OCI-LY1 (cell line): ENCODE measurements around the gene ACRBP.

ENCODE experiments used
- H2AFZ ChIP-seq: fragments of 200-600 bp; sonication (generic), shearing (Covaris generic); 2 replicates; pipeline ENCODE4 v1.6.0; 2014; ENCODE audit warnings: antibody characterized with exemption, mild to moderate bottlenecking, low read length
- H3F3A ChIP-seq: fragments of 200-600 bp; sonication (generic), shearing (Covaris generic); 2 replicates; pipeline ENCODE4 v1.6.0; 2014; ENCODE audit warnings: mild to moderate bottlenecking, antibody characterized with exemption, low read length, moderate library complexity; ENCODE audit not compliant: insufficient read depth
- H3K27ac ChIP-seq: fragments of 200-600 bp; sonication (generic); 2 replicates; pipeline ENCODE4 v1.5.1; 2014; ENCODE audit warnings: low read length, mixed run types, mild to moderate bottlenecking, low read depth; ENCODE audit not compliant: poor library complexity, severe bottlenecking
- H3K27me3 ChIP-seq: fragments of 200-600 bp; sonication (generic); 2 replicates; pipeline ENCODE4 v1.6.0; 2014; ENCODE audit warnings: antibody characterized with exemption, mild to moderate bottlenecking, low read length, moderate library complexity; ENCODE audit not compliant: insufficient read depth
- H3K36me3 ChIP-seq: fragments of 200-600 bp; sonication (generic); 2 replicates; pipeline ENCODE4 v1.6.1; 2014; ENCODE audit warnings: mild to moderate bottlenecking, antibody characterized with exemption, low read length, moderate library complexity, mixed read lengths; ENCODE audit not compliant: insufficient read depth
- H3K4me1 ChIP-seq: fragments of 200-600 bp; sonication (generic); 2 replicates; pipeline ENCODE4 v1.5.1; 2014; ENCODE audit warnings: mild to moderate bottlenecking, low read length, moderate library complexity; ENCODE audit not compliant: insufficient read depth, severe bottlenecking
- H3K4me2 ChIP-seq: fragments of 200-600 bp; sonication (generic), shearing (Covaris generic); 2 replicates; pipeline ENCODE4 v1.6.1; 2014; ENCODE audit warnings: low read length
- H3K4me3 ChIP-seq: fragments of 200-600 bp; sonication (generic); 2 replicates; pipeline ENCODE4 v1.5.1; 2014; ENCODE audit warnings: low read length, low read depth, mild to moderate bottlenecking, mixed read lengths; ENCODE audit not compliant: poor library complexity, severe bottlenecking
- H3K79me2 ChIP-seq: fragments of 200-600 bp; shearing (Covaris generic); 2 replicates; pipeline ENCODE4 v1.6.1; 2016; ENCODE audit warnings: mixed run types, low read length, mixed read lengths; ENCODE audit not compliant: insufficient read depth
- H3K9ac ChIP-seq: fragments of 200-600 bp; sonication (generic), shearing (Covaris generic); 2 replicates; pipeline ENCODE4 v1.6.1; 2014; ENCODE audit warnings: mild to moderate bottlenecking, low read length, mixed read lengths
- H3K9me2 ChIP-seq: fragments of 200-600 bp; sonication (generic), shearing (Covaris generic); 2 replicates; pipeline ENCODE4 v1.6.1; 2014; ENCODE audit warnings: low read depth, mild to moderate bottlenecking, low read length, mixed read lengths
- H3K9me3 ChIP-seq: fragments of 200-600 bp; shearing (Covaris generic); 2 replicates; pipeline ENCODE4 v1.6.1; 2014; ENCODE audit warnings: low read length, mixed read lengths
- H4K20me1 ChIP-seq: fragments of 200-600 bp; sonication (generic), shearing (Covaris generic); 2 replicates; pipeline ENCODE4 v1.6.0; 2016; ENCODE audit warnings: mild to moderate bottlenecking, low read length; ENCODE audit not compliant: insufficient read depth
- EZH2 ChIP-seq: fragments of 200-600 bp; sonication (generic), shearing (Covaris generic); IDR thresholded peaks from 2 replicates; pipeline ENCODE4 v1.8.0; 2017; ENCODE audit warnings: borderline replicate concordance, mixed run types, mild to moderate bottlenecking, antibody characterized with exemption, low read length, moderate library complexity, mixed read lengths
- TF ChIP-seq, protein P1 (sequence below): fragments of 200-600 bp; sonication (generic), shearing (Covaris generic); IDR thresholded peaks from 2 replicates; pipeline ENCODE4 v1.5.1; 2017; ENCODE audit warnings: mild to moderate bottlenecking, antibody characterized with exemption, low read length, moderate library complexity, mixed read lengths

Gene ACRBP

DNA sequence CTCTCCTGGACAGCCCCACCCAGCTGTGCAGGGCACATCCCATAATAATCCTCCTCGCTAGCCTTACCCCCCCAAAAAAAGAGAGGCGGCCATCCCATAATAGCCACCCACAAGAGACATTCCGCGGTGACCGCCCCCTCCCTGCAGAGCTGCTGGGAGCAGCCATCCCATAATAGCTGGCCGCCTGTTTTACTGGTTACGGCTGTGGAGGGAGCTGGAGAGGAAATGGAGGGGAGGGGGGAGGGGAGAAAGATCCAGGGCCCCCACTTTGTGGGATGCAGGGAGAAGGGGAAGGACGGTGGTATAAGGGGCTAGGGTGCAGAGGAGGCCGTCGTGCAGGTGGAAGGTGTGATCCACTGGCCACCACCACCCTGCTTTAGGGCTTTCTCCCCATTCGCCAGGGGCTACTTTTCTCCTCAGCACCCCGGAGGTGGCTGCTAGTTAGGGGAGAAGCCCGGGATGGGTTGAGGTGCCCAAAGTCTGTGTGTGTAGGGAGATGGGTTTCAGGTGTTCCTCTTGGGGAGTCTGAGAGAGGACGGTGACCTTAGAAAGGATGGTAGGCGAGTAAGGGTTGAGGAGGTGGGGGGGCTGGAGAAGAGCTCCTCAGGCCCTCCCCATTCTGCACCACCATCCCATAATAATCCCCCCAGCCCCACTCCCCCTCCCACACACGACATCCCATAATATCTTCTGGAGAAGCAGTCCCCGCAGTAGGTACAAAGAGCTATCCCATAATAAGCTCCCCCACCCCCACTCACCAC, 34.0 kb downstream of the ACRBP start:
- Histone ChIP-seq H3F3A (peaks cover 23% of the 10 kb centered on the region), H3K27ac (peak overlapping the region; percentile 86), H3K9ac (peak overlapping the region; percentile 33; the same call in 1 of the 2 replicates), H3K79me2 (no peaks in the 10 kb centered on the region), H4K20me1 (no peaks in the 10 kb centered on the region), H3K9me2 (no peaks in the 10 kb centered on the region), H3K4me1 (peaks cover 28% of the 10 kb centered on the region), H2AFZ (no peak overlapping the region), H3K27me3 (no peaks in the 10 kb centered on the region), H3K4me3 (peak overlapping the region; percentile 14), H3K9me3 (no peaks in the 10 kb centered on the region), H3K36me3 (no peaks in the 10 kb centered on the region), H3K4me2 (peak overlapping the region; percentile 53; the same call in 1 of the 2 replicates)
- TF ChIP-seq, protein P1, sequence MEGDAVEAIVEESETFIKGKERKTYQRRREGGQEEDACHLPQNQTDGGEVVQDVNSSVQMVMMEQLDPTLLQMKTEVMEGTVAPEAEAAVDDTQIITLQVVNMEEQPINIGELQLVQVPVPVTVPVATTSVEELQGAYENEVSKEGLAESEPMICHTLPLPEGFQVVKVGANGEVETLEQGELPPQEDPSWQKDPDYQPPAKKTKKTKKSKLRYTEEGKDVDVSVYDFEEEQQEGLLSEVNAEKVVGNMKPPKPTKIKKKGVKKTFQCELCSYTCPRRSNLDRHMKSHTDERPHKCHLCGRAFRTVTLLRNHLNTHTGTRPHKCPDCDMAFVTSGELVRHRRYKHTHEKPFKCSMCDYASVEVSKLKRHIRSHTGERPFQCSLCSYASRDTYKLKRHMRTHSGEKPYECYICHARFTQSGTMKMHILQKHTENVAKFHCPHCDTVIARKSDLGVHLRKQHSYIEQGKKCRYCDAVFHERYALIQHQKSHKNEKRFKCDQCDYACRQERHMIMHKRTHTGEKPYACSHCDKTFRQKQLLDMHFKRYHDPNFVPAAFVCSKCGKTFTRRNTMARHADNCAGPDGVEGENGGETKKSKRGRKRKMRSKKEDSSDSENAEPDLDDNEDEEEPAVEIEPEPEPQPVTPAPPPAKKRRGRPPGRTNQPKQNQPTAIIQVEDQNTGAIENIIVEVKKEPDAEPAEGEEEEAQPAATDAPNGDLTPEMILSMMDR: no peak

DNA sequence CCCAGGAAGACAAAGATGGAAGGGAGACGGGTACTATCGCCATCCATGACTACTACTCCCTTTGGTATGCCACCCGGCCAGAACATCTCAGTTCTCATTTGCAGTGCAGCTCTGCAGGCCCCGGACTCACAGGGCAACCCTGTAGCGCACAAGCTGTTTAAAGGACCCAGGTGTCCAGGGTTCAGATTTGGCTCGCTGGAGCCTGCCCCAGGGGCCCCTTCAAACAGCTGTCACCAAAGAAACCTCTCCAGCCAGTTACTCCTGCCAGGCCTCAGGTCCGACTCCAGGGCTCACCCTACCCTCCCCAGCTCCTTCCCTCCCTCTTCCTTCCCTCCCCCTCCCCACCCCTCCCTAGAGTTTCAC, 34.6 kb downstream of the ACRBP start:
- H3K4me2 ChIP-seq: peak overlapping the region; percentile 53; the same call in 1 of the 2 replicates
- no peak overlapping the region for H2AFZ ChIP-seq
- peak overlapping the region; percentile 14 for H3K4me3 ChIP-seq
- peak overlapping the region; percentile 86 for H3K27ac ChIP-seq
- H3K79me2 ChIP-seq: no peaks in the 10 kb centered on the region
- TF ChIP-seq, protein P1: no peak
- TF ChIP-seq EZH2: no peak
- H3K9ac ChIP-seq: peak overlapping the region; percentile 36; the same call in 1 of the 2 replicates
- peaks cover 34% of the 10 kb centered on the region for H3K4me1 ChIP-seq
- no peaks in the 10 kb centered on the region for H3K27me3 ChIP-seq
- no peaks in the 10 kb centered on the region for H3K9me2 ChIP-seq
- H4K20me1 ChIP-seq: no peaks in the 10 kb centered on the region
- no peaks in the 10 kb centered on the region for H3K36me3 ChIP-seq
- no peaks in the 10 kb centered on the region for H3K9me3 ChIP-seq
- peaks cover 29% of the 10 kb centered on the region for H3F3A ChIP-seq

DNA sequence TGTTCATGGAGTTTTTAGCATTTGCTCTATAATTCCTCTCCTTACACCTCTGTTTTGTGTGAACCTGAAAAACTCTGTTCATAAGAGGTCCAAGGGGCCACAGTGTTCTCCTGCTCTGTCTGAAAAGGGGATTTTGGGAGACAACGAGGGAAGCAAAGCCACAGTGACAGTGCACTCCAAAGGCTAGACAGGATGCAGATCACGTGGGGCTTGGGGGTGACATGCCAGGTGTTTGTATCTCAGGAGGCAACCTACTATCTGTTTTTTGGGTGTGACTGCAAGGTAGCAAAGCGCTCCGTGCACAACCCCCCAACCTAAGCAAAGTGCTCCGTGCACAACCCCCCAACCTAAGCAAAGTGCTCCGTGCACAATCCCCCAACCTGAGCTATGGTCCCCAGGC, 35.0 kb downstream of the ACRBP start:
- no peak overlapping the region for H3K4me3 ChIP-seq
- no peaks in the 10 kb centered on the region for H3K36me3 ChIP-seq
- TF ChIP-seq, protein P1: no peak
- no peak for TF ChIP-seq EZH2
- peak overlapping the region; percentile 36; the same call in 1 of the 2 replicates for H3K9ac ChIP-seq
- peak overlapping the region; percentile 53; the same call in 1 of the 2 replicates for H3K4me2 ChIP-seq
- H3K27ac ChIP-seq: peak overlapping the region; percentile 86
- peaks cover 36% of the 10 kb centered on the region for H3K4me1 ChIP-seq
- H3K27me3 ChIP-seq: no peaks in the 10 kb centered on the region
- H3K9me2 ChIP-seq: no peaks in the 10 kb centered on the region
- no peaks in the 10 kb centered on the region for H4K20me1 ChIP-seq
- no peaks in the 10 kb centered on the region for H3K79me2 ChIP-seq
- H3F3A ChIP-seq: peaks cover 28% of the 10 kb centered on the region
- H2AFZ ChIP-seq: no peak overlapping the region
- H3K9me3 ChIP-seq: no peaks in the 10 kb centered on the region
